Body of pancreas (tissue), 4 donors: ENCODE measurements around the gene ABHD12. TPM values are rescaled to one million over a fixed set of nuclear protein-coding genes. Genes with fewer than 3 reads are reported as not detected.
A peak's percentile ranks its signal among the peaks of the same experiment; 100 is the strongest.

Source experiments
- ATAC-seq: fragments of 150-250 bp; one replicate; pipeline ENCODE4 v1.9.1; 2016
- DNase-seq, 4 donors: peaks; one replicate each; pipeline ENCODE4 v3.0.0-alpha.2; 2019
- H3K27ac ChIP-seq, 4 donors: fragments of 200-600 bp; sonication (generic); 1 replicate in 3 of 4; 2 replicates in 1 of 4; pipeline versions ENCODE4 v1.5.1 to v1.6.1; 2016 to 2019; ENCODE audit warnings: mild to moderate bottlenecking in 1 of 4, mixed read lengths in 1 of 4, moderate library complexity in 1 of 4
- H3K27me3 ChIP-seq, 2 donors: fragments of 200-600 bp; sonication (generic); one replicate each; pipeline ENCODE4 v1.6.0; 2016; ENCODE audit warnings: mild to moderate bottlenecking in 1 of 2
- H3K36me3 ChIP-seq, 2 donors: fragments of 200-600 bp; sonication (generic); replicated peaks in 1 of 2; 2 replicates each; pipeline ENCODE4 v1.5.1; 2016; ENCODE audit warnings: low read depth in 2 of 2; ENCODE audit not compliant: insufficient read depth in 1 of 2
- H3K4me1 ChIP-seq: fragments of 200-600 bp; sonication (generic); one replicate; pipeline ENCODE4 v1.6.0; 2016
- H3K4me3 ChIP-seq, 2 donors: fragments of 200-600 bp; sonication (generic); 1 replicate in 1 of 2; 2 replicates in 1 of 2; pipeline ENCODE4 v1.5.1; 2016 to 2019
- H3K9me3 ChIP-seq, 3 donors: fragments of 200-600 bp; sonication (generic); 1 replicate in 2 of 3; 2 replicates in 1 of 3; pipeline ENCODE4 v1.5.1; 2016
- CTCF ChIP-seq, 7 experiments: fragments of 450-650 bp in 4 of 7; fragments of 200-600 bp in 3 of 7; sonication (generic) in 3 of 7; IDR thresholded peaks; one replicate each; pipeline ENCODE4 v1.5.1; 2016 to 2019; ENCODE audit warnings: antibody characterized with exemption in 7 of 7
- POLR2A ChIP-seq, 3 donors: fragments of 450-650 bp; IDR thresholded peaks; one replicate each; pipeline ENCODE4 v1.6.1; 2016; ENCODE audit warnings: antibody characterized with exemption in 3 of 3, mild to moderate bottlenecking in 2 of 3
- WGBS, 2 donors: methylation state at CpG; one replicate each; pipeline ENCODE4 v1.1.5; 2017; 5-methylcytosine and 5-hydroxymethylcytosine counted together
- intact Hi-C: fragments of 100-400 bp; cut with DNase I; formaldehyde crosslinking; loops from one replicate; pipeline ENCODE4 v1.15.1; 2023
- total RNA-seq, 2 donors: library from RNA; depleted of rRNA; stranded (reverse); fragments of >200 nt; gene quantifications; one replicate each; pipeline ENCODE4 v1.1.0, GENCODE V29; 2016

ABHD12 gene
- total RNA-seq, 2 donors from 2014 or later = 74.7 to 106 TPM

DNA sequence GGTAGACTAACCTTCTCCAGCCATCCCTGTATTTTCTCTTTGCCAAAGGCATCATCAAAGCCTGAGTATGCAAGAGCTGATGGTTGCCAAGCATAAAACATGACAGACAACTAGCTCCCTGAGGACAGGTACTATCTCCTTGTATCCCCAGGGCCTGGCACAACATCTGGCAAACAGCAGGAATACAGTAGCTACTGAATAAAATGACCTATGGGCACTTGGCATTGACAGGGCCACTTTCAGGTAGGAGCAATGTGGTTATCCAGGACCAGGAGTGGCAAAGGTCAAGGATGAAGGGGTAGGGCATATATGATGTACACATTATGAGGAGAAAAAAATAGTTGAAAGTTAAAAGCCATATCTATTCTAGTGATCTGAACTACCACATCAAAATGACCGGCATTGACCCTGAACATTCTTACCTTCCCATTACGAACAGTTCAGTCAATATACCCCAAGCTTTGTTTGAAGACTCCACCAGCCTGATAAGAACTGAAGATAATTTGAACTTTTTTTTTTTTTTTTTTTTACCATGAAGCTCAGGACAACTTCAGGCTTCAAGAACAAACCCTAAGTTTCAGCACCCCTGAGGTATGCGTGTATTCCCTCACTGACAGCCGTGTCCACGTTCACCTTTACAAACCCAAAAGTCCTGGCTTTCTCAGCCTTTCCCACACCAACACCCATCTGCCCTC lies 12.3 kb downstream of the ABHD12 start:
- intact Hi-C loops = no loop called here
- 52 to 59% methylated on average over 5 of the region's 5 CpGs for WGBS, 2 donors
- ATAC-seq = no peak

DNA sequence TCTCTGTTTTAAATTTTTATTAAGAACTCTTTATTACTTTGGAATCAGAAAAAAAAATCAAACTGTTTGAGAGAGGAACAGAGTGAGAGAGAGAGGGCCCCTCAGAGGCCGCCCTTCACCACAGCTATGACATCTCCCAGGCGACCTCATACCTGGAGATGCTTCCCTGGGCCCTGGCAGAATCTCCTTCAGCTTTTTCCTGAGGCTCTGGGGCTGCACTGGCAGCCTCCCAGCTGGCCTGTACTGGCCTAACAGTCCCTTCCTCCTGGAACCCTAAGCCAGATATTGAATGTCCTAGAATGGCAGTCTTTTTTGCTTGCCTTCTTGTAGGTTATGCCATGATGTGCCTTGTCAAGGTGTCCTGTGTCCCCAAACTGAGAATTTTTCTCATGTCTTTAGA lies 13.7 kb downstream of the ABHD12 start:
- H3K4me1 ChIP-seq = peaks cover 25% of the 10 kb centered on the region
- H3K27me3 ChIP-seq = no peaks in the 10 kb centered on the region
- no peak overlapping the region for H3K27ac ChIP-seq
- 90 to 93% methylated on average over 2 of the region's 2 CpGs for WGBS, 2 donors
- no peak for ATAC-seq
- intact Hi-C loops = no loop called here
- DNase-seq = no peak
- H3K9me3 ChIP-seq = no peaks in the 10 kb centered on the region
- H3K36me3 ChIP-seq = no peaks in the 10 kb centered on the region
- H3K4me3 ChIP-seq = no peak overlapping the region
- TF ChIP-seq CTCF (IDR thresholded peaks at IDR 0.05) (no peak), POLR2A (IDR thresholded peaks at IDR 0.05) (no peak)

More for the DNA sequence above, 12.3 kb downstream of the ABHD12 start:
- TF ChIP-seq POLR2A (IDR thresholded peaks at IDR 0.05) (no peak), CTCF (IDR thresholded peaks at IDR 0.05) (no peak)
- DNase-seq = no peak
- Histone ChIP-seq H3K27me3 (no peaks in the 10 kb centered on the region), H3K27ac (peak overlapping the region in 1 of 4 donors; percentile 7), H3K4me3 (no peak overlapping the region), H3K4me1 (peaks cover 25% of the 10 kb centered on the region), H3K36me3 (no peaks in the 10 kb centered on the region), H3K9me3 (no peaks in the 10 kb centered on the region)

DNA sequence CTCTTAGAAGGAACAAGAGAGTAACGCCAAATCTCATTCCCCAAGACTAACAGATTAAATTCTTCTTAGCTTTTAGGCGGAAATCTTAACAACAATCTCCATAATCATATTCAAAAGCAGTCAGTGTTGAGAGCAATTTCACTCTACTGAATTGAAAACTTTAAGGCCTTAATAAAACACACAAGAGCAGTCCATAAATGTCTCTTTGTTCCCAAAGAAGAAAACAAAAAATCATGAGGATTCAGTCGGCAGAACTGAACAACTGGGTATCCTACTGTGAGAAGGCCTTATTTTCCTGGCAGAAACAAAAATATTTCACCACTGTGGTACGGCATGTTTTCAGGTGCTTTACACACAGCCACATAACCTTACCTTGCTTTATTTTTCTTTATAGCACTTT lies 14.4 kb downstream of the ABHD12 start:
- no peaks in the 10 kb centered on the region for H3K36me3 ChIP-seq
- H3K9me3 ChIP-seq = no peaks in the 10 kb centered on the region
- TF ChIP-seq POLR2A (IDR thresholded peaks at IDR 0.05) (no peak), CTCF (IDR thresholded peaks at IDR 0.05) (no peak)
- intact Hi-C loops = no loop called here
- no peak overlapping the region for H3K27ac ChIP-seq
- ATAC-seq (no peak), DNase-seq (no peak)
- no peak overlapping the region for H3K4me3 ChIP-seq
- peaks cover 25% of the 10 kb centered on the region for H3K4me1 ChIP-seq
- H3K27me3 ChIP-seq = no peaks in the 10 kb centered on the region
- WGBS, 2 donors = 89 to 96% methylated on average over 4 of the region's 4 CpGs

DNA sequence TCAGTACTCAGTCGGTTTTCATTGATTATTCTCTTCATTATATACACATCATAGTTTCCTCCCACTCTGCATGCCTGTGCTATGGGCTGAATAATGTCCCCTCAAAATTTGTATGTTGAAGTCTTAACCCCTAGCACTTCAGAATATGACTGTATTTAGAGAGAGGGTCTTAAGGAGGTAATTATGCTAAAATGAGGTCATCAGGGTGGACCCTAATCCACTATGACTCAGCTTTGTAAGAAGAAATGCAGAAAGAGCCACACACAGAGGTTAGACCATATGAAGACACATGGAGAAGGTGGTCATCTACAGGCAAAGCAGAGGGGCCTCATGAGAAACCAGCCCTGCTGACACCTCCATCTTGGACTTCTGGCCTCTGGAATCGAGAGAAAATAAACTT lies 15.8 kb downstream of the ABHD12 start:
- H3K4me3 ChIP-seq = no peak overlapping the region
- TF ChIP-seq CTCF (IDR thresholded peaks at IDR 0.05) = no peak
- TF ChIP-seq POLR2A (IDR thresholded peaks at IDR 0.05) = no peak
- intact Hi-C loops = no loop called here
- H3K9me3 ChIP-seq = no peaks in the 10 kb centered on the region
- H3K27ac ChIP-seq = no peak overlapping the region
- no peaks in the 10 kb centered on the region for H3K27me3 ChIP-seq
- no peaks in the 10 kb centered on the region for H3K36me3 ChIP-seq
- DNase-seq (no peak), ATAC-seq (no peak)
- peaks cover 37% of the 10 kb centered on the region for H3K4me1 ChIP-seq
- 64 to 71% methylated on average over 2 of the region's 2 CpGs for WGBS, 2 donors
